SK-N-MC (cell line): ENCODE measurements around the gene CDK2AP2.

Experiments used
- DNase-seq: peaks from one replicate; pipeline ENCODE4 v3.0.0-alpha.2; 2011; ENCODE audit warnings: low read depth, low spot score
- H3K27ac ChIP-seq: fragments of 200-600 bp; sonication (generic); 2 replicates; pipeline ENCODE4 v1.5.1; 2016; ENCODE audit warnings: mixed run types
- H3K36me3 ChIP-seq: fragments of 200-600 bp; sonication (generic); 2 replicates; pipeline ENCODE4 v1.6.1; 2017; ENCODE audit warnings: antibody characterized with exemption, low read length, mixed read lengths; ENCODE audit not compliant: insufficient read depth
- H3K4me3 ChIP-seq: fragments of 200-600 bp; sonication (generic); 2 replicates; pipeline ENCODE4 v1.5.1; 2016
- H3K9ac ChIP-seq: fragments of 200-600 bp; sonication (generic); 2 replicates; pipeline ENCODE4 v1.8.0; 2017; ENCODE audit warnings: mixed run types, mixed read lengths; ENCODE audit not compliant: insufficient read length
- H3K9me3 ChIP-seq: fragments of 200-600 bp; sonication (generic); 2 replicates; pipeline ENCODE4 v1.6.1; 2017; ENCODE audit warnings: low read depth, mild to moderate bottlenecking, antibody characterized with exemption, low read length, moderate library complexity, mixed read lengths
- EZH2 ChIP-seq: fragments of 200-600 bp; sonication (generic); IDR thresholded peaks from one replicate; pipeline ENCODE4 v1.6.1; 2017; ENCODE audit warnings: antibody characterized with exemption
- FOXP2 ChIP-seq: optimal IDR thresholded peaks from 2 replicates; pipeline ENCODE3; 2011; ENCODE audit warnings: mild to moderate bottlenecking, moderate library complexity; ENCODE audit not compliant: insufficient read depth; ENCODE audit errors: extremely low read length, control extremely low read depth
- POLR2AphosphoS5 ChIP-seq: IDR thresholded peaks from 2 replicates; pipeline ENCODE4 v1.6.1; 2012; ENCODE audit warnings: mild to moderate bottlenecking, low read depth, low read length, borderline replicate concordance

CDK2AP2 gene

DNA sequence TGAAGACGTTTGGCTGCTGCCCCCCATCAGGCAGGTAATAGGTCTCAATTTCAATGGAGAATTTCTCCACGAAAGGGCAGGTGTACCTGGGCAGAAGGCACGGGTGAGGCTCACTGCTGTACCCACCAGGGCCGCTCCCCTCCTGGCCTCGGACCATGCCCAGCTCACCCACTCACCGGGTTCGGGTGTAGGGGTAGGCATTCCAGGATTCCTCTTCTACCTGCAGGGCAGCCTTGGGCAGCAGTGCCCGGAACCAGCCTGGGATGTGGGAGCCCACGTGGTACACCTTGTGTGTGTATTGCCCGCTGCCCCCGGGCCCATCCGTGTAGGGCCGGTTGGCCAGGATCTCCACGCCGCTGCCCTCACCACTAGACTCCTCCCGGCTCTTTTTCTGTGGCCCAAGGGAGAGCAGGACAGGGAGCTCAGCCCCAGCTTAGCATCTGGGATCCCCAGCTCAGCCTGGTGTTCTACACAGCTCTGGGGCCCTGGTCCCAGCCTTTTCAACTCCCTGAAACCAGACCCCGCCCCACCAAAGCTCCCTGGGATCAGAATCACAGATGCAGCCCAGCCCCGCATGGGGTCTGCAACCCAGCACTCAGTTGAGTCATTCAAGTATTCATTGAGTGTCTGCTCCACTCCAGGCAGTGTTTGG is 5.5 kb downstream of the CDK2AP2 start:
- no peak overlapping the region for H3K9ac ChIP-seq
- TF ChIP-seq POLR2AphosphoS5 (no peak), EZH2 (no peak), FOXP2 (no peak)
- no peak overlapping the region for H3K4me3 ChIP-seq
- DNase-seq: no peak
- H3K9me3 ChIP-seq: no peaks in the 10 kb centered on the region
- no peaks in the 10 kb centered on the region for H3K36me3 ChIP-seq
- H3K27ac ChIP-seq: no peak overlapping the region

DNA sequence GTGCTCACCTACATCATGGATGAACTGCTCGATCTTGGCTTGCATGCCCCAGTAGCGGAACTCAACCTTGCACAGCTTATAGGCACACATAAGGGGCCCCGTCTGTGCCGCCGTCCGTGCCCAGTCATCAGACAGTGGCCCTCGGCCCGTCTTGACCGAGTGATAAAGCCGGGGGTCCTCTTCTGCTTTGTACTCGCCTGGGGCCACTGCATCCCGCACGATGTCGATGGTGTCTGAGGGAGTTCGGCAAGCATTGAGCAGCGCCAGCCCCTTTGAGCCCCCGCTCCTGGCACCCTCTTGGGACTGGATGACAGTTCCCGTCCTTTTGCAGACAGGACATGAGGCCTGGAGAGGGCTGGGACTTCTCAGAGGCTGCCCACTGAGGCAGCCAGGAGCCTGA is 6.1 kb downstream of the CDK2AP2 start:
- no peak for DNase-seq
- H3K4me3 ChIP-seq: no peak overlapping the region
- H3K27ac ChIP-seq: no peak overlapping the region
- H3K36me3 ChIP-seq: no peaks in the 10 kb centered on the region
- TF ChIP-seq POLR2AphosphoS5 (no peak), EZH2 (no peak), FOXP2 (no peak)
- no peak overlapping the region for H3K9ac ChIP-seq
- H3K9me3 ChIP-seq: no peaks in the 10 kb centered on the region

DNA sequence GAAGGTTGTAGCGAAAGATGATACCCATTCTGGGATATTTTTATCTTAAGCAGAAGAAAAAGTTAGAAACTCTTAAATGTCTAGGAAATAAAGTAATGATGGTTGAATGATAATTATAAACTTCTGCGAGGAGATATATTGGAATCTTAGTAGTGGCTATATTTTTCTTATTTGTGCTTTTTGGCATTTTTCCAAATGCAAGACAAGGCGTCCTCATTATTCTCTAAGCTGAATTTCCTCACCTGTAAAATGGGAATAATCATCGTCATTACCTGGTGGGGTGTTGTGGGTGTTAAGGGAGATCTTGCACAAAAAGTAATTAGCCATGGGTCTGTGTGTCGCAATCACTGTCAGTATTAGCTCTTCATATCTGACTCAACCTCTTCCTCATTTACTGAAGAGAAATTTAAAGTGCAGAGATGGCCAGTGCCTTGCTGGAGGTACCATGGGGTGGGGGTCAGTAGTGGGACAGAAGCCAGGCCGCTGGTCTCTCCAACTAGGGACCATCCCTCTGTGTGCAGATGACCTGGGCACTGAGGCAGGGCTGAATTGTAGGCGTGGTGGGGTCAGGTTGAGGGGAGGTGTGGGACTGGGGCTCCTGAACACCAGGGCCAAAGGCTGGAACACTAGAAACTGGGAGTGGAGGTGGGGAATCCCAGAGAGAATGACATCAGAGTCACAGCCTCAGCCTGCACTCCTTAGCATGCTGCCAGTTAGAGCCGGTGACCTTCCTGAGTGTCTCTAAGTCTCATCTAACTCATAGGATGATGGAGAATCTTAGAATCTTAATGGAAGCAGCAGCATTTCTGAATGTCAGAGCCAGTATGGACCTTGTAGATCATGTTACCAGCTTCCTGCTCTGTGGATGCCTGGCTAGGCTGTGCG is 6.9 kb downstream of the CDK2AP2 start:
- H3K9ac ChIP-seq: no peak overlapping the region
- H3K27ac ChIP-seq: no peak overlapping the region
- no peaks in the 10 kb centered on the region for H3K9me3 ChIP-seq
- DNase-seq: no peak
- H3K36me3 ChIP-seq: no peaks in the 10 kb centered on the region
- TF ChIP-seq FOXP2: no peak
- no peak for TF ChIP-seq POLR2AphosphoS5
- TF ChIP-seq EZH2: no peak
- no peak overlapping the region for H3K4me3 ChIP-seq

DNA sequence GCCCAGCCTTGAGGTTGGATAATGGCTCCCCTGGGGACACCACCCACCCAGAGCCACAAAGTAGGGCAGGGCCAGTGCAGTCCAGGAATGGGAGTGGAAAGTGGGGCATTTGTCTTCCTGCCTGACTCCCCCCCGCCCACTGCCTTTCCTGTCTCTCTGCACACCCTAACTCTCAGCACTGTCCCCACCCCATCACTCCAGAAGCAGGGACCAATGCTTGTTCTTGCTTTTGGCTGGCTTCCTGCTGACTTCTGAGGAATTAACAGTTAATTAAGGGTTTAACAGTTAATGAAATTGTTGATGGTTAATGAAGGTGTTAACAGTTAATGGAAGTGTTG is 7.5 kb downstream of the CDK2AP2 start:
- H3K36me3 ChIP-seq: no peaks in the 10 kb centered on the region

DNA sequence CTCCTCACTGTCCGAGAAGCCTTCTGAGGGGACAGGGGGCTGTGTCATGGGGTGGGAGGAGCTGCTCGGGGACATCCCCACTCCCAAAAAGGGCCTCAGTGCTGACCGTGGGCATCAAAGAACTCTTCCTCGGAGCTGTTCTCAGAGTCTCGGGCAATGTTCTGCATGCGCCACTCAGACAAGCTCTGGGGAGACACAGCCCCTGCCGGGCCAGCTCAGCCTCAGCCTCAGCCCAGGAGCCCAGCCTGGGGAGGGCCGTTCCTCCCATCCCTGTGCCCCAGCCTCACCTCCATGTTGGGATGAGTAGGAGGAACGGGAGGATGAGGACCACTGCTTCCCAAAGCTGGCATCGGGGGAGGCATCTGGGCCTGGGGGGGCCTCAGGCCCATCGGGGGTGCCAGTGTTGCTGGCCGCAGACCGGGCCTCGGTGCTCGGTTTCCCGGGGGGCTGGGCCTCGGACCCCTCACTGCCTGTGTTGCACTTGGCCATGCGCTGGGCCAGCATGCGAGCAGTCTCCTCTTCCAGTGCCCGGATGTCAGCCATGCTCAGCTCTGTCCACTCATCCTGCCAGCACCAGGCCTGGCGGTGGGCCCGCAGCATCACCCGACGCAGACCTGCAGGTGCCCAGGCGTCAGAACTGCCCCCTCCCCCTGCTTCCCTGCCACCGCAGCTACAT is 8.0 kb downstream of the CDK2AP2 start:
- Histone ChIP-seq H3K4me3 (no peak overlapping the region), H3K9ac (no peak overlapping the region), H3K36me3 (no peaks in the 10 kb centered on the region), H3K9me3 (no peaks in the 10 kb centered on the region), H3K27ac (no peak overlapping the region)
- DNase-seq: no peak
- TF ChIP-seq POLR2AphosphoS5 (no peak; the same call in 1 of the 2 replicates), EZH2 (no peak), FOXP2 (no peak)

More for the DNA sequence above, 7.5 kb downstream of the CDK2AP2 start:
- Histone ChIP-seq H3K4me3 (no peak overlapping the region), H3K27ac (no peak overlapping the region), H3K9me3 (no peaks in the 10 kb centered on the region), H3K9ac (no peak overlapping the region)
- no peak for TF ChIP-seq EZH2
- DNase-seq: no peak

DNA sequence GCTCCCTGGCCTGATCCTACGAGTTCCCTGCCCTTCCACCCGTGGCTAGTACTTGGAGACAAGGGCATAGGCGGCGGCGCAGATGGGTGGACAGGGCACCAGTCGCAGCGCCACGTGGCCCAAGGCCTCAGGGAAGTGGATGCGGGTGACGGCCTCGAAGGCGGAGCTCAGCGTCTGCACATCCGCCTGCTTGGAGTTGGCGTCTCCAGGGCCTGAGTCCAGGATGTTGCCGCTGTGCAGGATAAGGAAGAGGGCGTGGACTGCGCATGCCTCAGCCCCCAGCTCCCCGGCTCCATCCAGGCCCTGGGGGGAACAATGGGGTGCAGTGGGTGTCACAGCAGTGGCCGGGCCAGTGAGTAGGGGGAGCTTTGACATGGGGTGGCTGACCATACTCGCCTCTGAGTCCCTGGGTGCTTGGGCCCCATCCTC is 9.4 kb downstream of the CDK2AP2 start:
- no peak for DNase-seq
- TF ChIP-seq FOXP2: no peak
- no peak for TF ChIP-seq EZH2
- no peak for TF ChIP-seq POLR2AphosphoS5
- H3K4me3 ChIP-seq: no peak overlapping the region
- H3K27ac ChIP-seq: no peak overlapping the region
- H3K9me3 ChIP-seq: no peaks in the 10 kb centered on the region
- H3K36me3 ChIP-seq: no peaks in the 10 kb centered on the region
- H3K9ac ChIP-seq: no peak overlapping the region

DNA sequence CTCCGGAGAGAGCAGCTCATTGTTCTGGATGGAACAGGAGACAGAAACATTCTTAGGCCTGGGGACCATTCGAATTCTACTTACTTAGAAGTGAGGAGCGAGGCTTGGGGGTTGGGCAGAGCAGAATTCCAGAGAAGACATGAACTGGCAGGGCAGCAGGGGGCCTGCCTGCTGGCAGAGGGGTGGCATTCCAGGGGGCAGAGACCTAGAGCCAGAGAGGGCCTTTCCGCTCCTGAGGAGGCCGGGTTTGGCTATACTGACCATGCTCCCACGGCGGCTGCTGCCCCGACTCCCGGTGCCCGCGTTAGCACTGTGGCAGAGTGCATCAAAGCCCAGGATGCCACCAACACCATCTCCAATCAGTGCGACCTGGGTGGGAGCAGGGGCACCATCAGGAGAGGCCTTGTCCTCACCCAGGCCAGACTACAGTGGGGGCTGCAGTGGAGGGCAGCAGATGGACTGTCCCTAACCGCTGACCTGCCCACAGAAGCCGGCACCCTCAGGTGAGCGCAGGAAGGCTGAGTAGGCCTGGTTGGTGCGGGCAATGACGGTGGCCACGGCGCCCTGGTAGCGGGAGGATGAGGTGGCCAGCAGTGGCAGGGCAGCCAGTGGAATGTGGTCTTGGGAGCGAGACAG is 10.2 kb downstream of the CDK2AP2 start:
- H3K36me3 ChIP-seq: no peaks in the 10 kb centered on the region; the same call in 1 of the 2 replicates
- TF ChIP-seq POLR2AphosphoS5: no peak
- TF ChIP-seq EZH2: no peak
- TF ChIP-seq FOXP2: no peak
- H3K9me3 ChIP-seq: no peaks in the 10 kb centered on the region
- H3K9ac ChIP-seq: no peak overlapping the region
- H3K27ac ChIP-seq: no peak overlapping the region
- no peak overlapping the region for H3K4me3 ChIP-seq
- no peak for DNase-seq

DNA sequence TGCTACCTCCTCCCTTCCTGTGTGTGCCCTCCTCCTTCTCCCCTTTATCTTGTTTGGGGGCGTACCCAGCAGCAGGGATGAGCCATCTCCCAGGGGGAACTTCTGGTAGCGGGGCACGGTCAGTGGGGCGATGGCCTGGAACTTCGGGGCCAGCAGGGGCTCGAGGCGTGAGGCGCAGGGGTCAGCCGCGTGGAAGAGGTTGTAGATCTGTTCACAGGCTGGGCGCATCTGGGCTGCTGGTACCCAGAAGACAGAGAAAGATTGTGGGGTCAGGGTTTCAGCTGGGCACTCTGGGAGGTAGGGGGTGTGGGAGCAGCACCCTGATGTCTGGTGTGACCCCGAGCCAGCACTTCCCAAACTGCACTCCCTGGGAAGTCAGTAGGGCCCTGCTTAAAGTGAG is 11.8 kb downstream of the CDK2AP2 start:
- DNase-seq: no peak
- H3K9ac ChIP-seq: no peak overlapping the region
- H3K4me3 ChIP-seq: no peak overlapping the region
- TF ChIP-seq EZH2: no peak
- no peak for TF ChIP-seq FOXP2
- TF ChIP-seq POLR2AphosphoS5: no peak
- no peak overlapping the region for H3K27ac ChIP-seq
- no peaks in the 10 kb centered on the region for H3K9me3 ChIP-seq
- H3K36me3 ChIP-seq: no peaks in the 10 kb centered on the region; the same call in 1 of the 2 replicates
